ENCODE results near the gene ENDOG.
A peak's percentile ranks its signal among the peaks of the same experiment; 100 is the strongest.

ENDOG gene

GRCh38 chr9:128802482-128802881 is 15.8 kb upstream of the ENDOG start:
- no peak for DNase-seq

- no peak for DNase-seq
Observed at GRCh38 chr9:128805661-128806060, 12.6 kb upstream of the ENDOG start.

GRCh38 chr9:128807827-128808226 is 10.5 kb upstream of the ENDOG start:
- DNase-seq = no peak

GRCh38 chr9:128808543-128808942 is 9.8 kb upstream of the ENDOG start:
- no peak for DNase-seq

- no peak for DNase-seq
Observed at GRCh38 chr9:128809036-128809599, 9.2 kb upstream of the ENDOG start.

GRCh38 chr9:128809831-128810230 is 8.5 kb upstream of the ENDOG start:
- no peak for DNase-seq

GRCh38 chr9:128810873-128811272 is 7.4 kb upstream of the ENDOG start:
- DNase-seq = no peak

GRCh38 chr9:128818839-128819715 is 777 bp downstream of the ENDOG start:
- peak; percentile 65 for DNase-seq

GRCh38 chr9:128819716-128820664 is 1.7 kb downstream of the ENDOG start:
- DNase-seq = peak; percentile 25

- peak; percentile 21 for DNase-seq
Observed at GRCh38 chr9:128820665-128821583, 2.6 kb downstream of the ENDOG start.

GRCh38 chr9:128821584-128822406 is 3.5 kb downstream of the ENDOG start:
- DNase-seq = no peak

GRCh38 chr9:128822407-128823042 is 4.2 kb downstream of the ENDOG start:
- DNase-seq = no peak

GRCh38 chr9:128823362-128823902 is 5.1 kb downstream of the ENDOG start:
- DNase-seq = no peak

GRCh38 chr9:128823903-128824406 is 5.7 kb downstream of the ENDOG start:
- peak; percentile 24 for DNase-seq

GRCh38 chr9:128824911-128825310 is 6.6 kb downstream of the ENDOG start:
- peak; percentile 17 for DNase-seq

- peak; percentile 62 for DNase-seq
Observed at GRCh38 chr9:128825923-128826700, 7.8 kb downstream of the ENDOG start.

GRCh38 chr9:128828267-128828666 is 10.0 kb downstream of the ENDOG start:
- no peak for DNase-seq

GRCh38 chr9:128828719-128829452 is 10.6 kb downstream of the ENDOG start:
- peak; percentile 24 for DNase-seq

All from 8988T (cell line).